ENCODE data around the gene KCNH3. TPM values are rescaled to one million over a fixed set of nuclear protein-coding genes. Genes with fewer than 3 reads are reported as not detected.

The KCNH3 gene
- total RNA-seq, 1 donor from 2014 or later: 0.16 TPM

DNA sequence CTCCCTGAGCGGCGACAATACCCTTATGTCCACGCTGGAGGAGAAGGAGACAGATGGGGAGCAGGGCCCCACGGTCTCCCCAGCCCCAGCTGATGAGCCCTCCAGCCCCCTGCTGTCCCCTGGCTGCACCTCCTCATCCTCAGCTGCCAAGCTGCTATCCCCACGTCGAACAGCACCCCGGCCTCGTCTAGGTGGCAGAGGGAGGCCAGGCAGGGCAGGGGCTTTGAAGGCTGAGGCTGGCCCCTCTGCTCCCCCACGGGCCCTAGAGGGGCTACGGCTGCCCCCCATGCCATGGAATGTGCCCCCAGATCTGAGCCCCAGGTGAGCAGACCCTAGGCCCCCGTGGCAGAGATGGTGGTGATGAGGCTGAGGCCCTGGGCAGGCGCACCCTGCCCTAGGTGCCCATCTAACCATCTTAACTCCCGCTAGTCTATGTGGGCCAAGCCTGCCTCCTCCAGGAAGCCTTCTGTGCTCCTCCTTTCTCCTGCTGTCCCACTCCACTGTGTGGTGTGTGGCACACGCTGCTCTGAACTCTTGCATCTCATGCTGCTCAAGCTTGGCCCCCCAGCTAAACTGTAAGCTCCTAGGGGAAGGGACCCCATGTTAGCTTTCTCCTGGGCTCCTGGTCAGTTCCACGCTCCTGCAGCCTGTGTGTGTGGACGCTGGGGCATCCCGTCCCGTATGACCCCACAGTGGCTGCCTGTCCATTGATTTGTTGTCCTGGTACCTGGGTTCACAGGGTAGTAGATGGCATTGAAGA lies 17.0 kb downstream of the KCNH3 start:
- ATAC-seq (ENCODE audit: poor library complexity) (no peak), DNase-seq (no peak)
- intact Hi-C loops (cut with DNase I): no loop called here

DNA sequence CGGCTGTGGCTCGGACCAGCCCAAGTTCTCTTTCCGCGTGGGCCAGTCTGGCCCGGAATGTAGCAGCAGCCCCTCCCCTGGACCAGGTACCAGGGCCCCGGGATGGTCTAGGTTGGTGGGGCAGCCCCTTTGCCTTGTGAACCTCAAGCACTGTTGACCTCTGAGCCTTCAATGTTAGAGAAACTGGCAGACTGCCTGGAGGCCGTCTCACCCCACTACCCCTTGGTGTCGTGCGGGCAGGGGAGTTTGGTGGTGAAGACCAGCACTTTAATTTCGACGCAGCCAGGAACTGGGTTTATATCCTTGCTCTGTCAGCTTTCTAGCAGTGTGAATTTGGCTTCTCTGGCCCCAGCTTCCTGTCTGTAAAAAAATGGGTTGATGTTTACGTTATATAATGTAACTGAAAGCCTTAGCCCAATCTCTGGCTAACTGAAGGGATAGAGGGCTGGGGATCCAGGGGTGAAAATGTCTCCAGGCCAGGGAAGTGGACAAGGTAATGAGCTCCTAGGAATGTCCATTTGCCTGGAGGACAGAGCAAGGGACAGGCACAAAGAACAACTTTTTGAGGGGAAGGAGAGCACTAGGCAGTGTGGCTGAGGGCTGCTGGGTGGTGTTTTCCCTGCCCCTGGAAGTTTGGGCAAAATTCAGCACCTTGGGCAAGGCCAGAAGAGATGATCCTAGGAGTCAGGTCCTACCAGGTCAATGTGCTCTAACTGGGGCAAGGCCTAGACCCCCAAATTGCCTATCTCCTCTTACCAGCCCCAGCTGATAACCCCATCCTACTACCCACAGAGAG lies 17.8 kb downstream of the KCNH3 start:
- intact Hi-C loops (cut with DNase I): no loop called here
- DNase-seq: no peak
- ATAC-seq (ENCODE audit: poor library complexity): no peak

DNA sequence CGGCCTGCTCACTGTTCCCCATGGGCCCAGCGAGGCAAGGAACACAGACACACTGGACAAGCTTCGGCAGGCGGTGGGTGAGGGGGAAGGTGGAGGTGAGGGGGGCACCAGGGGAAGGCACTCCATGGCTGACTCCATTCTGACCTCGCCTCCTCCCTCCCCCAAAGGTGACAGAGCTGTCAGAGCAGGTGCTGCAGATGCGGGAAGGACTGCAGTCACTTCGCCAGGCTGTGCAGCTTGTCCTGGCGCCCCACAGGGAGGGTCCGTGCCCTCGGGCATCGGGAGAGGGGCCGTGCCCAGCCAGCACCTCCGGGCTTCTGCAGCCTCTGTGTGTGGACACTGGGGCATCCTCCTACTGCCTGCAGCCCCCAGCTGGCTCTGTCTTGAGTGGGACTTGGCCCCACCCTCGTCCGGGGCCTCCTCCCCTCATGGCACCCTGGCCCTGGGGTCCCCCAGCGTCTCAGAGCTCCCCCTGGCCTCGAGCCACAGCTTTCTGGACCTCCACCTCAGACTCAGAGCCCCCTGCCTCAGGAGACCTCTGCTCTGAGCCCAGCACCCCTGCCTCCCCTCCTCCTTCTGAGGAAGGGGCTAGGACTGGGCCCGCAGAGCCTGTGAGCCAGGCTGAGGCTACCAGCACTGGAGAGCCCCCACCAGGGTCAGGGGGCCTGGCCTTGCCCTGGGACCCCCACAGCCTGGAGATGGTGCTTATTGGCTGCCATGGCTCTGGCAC lies 18.5 kb downstream of the KCNH3 start:
- no peak for DNase-seq
- intact Hi-C loops (cut with DNase I): no loop called here
- no peak for ATAC-seq (ENCODE audit: poor library complexity)

DNA sequence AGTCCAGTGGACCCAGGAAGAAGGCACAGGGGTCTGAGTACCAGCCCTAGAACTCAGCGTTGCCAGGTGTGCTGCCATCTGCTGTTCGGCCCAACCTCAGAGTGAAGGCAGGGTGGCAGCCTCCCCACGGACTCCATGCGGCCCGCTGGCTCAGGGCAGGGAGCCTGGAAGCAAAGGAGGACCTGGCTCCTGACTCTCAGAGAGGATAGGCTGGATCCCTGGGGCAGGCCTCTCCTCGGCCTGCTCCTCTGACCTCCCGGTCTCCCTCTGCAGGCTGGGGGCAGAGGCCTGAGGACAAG lies 19.0 kb downstream of the KCNH3 start:
- intact Hi-C loops (cut with DNase I): no loop called here
- DNase-seq (no peak), ATAC-seq (ENCODE audit: poor library complexity) (peak; percentile 29)

DNA sequence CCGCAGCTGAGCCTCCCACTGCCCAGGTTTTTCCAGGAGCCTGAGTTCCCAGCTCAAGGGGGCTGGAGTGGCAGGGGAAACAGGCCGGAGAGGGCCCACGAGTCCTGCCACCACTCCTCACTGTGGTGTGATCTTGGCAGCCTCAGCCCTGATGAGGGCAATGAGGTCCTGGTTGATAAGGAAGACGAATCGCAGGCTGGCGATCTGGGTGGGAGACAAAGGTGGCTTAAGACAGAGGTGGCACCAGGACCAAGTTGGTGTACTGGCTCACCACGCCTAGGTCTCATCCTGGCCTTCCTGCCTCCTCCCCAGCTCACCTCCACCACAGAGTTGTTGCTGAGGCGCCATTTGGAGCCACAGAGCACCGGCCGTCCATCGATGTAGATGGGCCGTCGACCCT lies 19.7 kb downstream of the KCNH3 start:
- intact Hi-C loops (cut with DNase I): no loop called here
- no peak for DNase-seq

DNA sequence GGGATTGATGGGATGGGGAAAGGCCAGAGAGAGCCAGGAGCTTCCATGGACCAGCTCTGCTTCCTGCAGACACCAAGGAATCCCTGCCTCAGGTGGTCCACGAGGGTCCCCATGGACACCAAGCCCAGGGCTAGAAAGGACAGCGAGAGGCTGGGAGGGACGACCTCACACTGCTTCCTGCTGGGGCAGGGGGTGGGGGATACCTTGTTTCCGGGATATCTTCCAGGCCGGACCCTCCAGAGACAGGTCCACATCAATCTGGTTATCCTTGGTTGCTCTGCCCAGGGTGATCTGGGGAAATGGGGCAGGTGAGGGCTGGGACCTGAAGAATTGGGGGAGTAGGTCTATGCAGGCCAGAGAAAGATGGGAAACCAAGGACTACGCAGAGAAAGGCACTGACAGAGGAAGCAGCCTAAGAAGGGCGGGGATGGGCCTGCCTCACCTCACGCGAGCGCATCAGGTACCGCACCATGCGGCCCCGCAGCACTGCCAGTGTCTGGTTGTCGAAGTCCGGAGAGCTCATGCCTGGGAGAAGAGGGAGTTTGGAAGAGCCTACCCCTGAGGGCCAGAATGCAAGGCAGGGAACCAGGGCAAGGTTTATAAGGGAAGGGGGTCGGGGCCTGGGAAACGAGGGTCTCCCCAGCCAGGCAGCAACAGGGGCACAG lies 20.3 kb downstream of the KCNH3 start:
- DNase-seq: no peak
- no peak for ATAC-seq (ENCODE audit: poor library complexity)
- intact Hi-C loops (cut with DNase I): no loop called here

More for the DNA sequence above, 19.7 kb downstream of the KCNH3 start:
- no peak for ATAC-seq (ENCODE audit: poor library complexity)

DNA sequence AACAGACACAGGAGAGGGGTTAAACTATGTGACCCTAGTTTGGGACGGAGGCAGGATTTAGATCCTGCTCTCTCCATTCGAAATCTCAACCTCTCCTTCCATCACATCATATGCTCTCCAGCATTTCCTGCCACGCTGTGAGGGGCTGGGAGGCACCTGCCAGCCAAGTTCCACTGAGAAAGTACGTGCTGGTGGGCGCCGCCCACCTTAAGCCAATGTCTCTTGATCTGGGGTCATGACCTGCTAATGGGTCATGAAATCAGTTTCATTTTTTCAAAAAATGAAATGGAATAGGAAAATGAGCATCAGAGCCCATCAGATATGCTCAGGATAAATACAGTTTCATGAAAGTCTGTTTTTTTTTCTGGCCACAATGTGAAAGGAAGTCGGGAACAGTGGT lies 21.9 kb downstream of the KCNH3 start:
- ATAC-seq (ENCODE audit: poor library complexity) (no peak), DNase-seq (no peak)
- intact Hi-C loops (cut with DNase I): no loop called here

DNA sequence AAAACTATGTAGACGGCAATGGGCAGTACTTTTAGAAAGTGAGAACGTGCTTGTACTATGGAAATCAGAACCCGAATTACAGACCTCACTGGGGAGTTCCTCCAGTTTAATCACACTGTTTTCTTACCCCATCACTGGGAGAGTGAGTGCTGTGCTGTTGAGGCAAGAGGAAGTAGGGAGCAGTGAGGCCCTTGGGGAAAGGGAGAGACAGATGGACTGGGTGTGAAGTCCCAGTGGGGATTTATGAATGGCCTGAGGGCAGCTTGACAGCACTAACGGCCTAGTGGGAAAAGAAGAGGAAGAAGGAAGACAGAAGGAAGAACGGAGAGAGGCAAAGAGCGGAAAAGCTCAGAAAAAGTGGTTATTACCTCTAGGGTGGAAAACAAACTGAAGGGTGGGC lies 23.4 kb downstream of the KCNH3 start:
- no peak for ATAC-seq (ENCODE audit: poor library complexity)
- no peak for DNase-seq
- intact Hi-C loops (cut with DNase I): no loop called here

DNA sequence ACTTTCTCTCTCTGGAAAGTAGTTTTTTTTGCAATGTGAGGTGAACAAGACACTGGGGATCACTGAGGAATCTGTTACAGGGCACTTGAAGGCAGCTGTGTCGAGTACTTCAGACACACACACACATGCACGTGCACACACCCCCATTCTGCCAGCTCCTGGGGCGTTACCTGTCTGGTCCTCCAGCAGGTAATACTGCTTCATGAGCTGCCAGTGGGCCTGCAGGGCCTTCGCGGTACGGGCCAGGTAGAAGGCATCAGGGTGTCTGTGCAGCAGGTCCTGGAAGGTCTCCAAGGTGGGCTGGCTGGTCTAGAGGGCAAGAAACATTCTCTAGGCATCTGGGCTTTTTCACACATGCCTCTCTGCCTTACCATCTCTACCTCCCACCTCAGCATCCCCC lies 24.0 kb downstream of the KCNH3 start:
- no peak for ATAC-seq (ENCODE audit: poor library complexity)
- intact Hi-C loops (cut with DNase I): no loop called here
- DNase-seq: no peak

DNA sequence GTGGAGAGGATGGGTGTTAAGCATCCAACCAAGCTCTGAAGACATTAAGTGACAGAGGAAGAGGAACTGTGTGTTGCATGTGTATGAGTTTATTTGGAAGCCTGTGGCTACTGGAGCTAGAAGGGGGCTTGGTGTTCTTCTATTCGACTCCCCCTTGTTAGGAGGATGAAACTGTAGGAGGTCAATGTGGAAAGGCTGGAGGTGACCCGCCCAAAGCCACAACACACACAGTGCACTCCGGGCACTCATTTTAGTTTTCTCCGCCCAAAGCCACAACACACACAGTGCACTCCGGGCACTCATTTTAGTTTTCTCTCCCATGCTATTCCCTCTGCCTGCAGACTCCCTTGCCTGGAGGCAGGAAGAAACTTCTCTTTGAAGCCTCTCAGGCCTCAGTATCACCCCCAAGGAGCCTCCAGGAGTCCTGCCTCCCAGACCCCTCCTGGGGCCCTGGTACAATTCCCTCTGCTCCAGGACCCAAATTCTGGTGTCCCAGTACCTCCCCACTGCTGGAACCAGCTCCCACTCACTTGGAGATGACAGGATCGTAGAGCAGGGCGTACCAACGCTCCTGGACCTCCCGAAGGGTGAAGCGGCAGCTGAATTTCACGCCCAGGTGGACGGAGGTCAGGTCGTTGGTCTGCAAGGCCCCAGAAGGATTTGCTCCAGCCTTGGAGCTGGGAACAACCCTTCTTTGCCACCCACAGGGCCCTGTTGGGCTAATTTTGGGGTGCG lies 25.3 kb downstream of the KCNH3 start:
- ATAC-seq (ENCODE audit: poor library complexity) (no peak), DNase-seq (no peak)
- intact Hi-C loops (cut with DNase I): no loop called here

DNA sequence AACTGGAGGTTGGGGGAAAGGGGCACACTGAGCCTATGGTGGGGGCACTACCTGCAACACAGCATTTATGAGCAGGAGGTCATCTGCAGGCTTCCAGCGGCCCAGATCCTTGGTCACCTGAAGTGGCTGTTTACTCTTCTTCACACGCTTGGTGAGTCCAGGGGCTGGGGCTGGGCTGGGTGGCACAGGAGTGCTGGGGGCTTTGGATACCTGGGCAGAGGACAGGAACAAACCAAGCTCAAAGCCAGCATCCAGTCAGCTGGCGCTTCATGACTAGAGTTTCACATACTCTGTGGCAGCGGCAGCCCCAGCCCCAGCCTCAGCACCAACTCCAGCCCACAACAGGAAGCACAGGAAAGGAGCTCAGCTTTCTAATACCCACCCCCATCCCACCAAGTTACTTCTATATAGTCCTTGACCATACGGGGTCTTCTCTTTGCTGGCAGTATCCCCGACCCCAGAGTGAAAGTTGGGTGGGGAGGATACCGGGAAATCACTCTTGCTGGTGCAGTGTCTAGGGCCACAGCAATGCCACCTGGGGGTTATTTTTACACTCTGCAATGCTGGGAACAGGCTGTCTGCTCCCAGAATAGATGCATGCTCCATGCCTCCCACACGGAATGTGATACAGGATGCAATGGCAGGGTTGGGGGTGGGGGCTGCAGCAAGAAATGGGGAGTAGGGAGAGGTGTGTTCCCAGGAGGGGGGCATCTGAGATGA lies 26.0 kb downstream of the KCNH3 start:
- DNase-seq (no peak), ATAC-seq (ENCODE audit: poor library complexity) (peak; percentile 74)
- intact Hi-C loops (cut with DNase I): no loop called here

DNA sequence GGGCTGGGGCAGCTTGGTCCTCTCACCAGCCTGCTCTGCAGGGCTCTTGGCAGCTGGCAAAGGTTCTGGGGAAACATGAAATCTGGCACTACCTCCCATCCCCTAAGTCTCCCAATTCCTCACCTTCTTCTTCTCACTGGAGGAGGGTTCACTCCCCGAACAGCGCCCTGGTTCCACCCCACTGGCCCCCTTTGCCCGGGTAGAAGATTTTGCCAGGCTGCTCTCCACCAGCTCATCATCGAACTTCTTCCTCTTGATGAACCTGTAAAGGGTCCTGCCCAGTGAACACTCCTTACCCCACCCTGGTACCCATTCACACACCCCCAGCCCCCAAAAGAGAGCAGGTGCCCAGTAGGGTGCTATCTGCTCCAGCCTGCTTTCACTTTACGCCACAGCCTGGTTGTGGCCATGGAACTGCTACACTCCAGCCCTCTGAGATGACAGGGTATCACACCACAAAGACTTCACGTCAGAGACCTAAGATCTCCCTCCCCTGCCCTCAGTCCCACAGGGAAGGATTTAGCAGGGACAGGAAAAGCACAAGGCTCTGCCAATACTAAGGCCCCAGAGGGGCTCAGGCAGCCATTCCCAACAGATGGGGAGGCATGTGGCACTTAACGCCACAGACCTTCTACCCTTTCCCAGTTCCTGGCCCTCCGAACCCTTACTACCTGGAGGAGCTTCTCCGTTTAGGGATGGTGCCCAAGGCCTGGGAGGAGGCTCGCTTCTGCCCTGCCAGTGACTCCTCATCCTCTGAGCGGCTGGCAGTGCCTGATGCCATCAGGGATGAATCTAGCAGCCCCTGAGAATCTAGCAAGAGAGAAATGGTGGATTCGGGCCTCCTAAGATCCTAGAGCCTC lies 26.8 kb downstream of the KCNH3 start:
- ATAC-seq (ENCODE audit: poor library complexity): no peak
- intact Hi-C loops (cut with DNase I): no loop called here
- no peak for DNase-seq

DNA sequence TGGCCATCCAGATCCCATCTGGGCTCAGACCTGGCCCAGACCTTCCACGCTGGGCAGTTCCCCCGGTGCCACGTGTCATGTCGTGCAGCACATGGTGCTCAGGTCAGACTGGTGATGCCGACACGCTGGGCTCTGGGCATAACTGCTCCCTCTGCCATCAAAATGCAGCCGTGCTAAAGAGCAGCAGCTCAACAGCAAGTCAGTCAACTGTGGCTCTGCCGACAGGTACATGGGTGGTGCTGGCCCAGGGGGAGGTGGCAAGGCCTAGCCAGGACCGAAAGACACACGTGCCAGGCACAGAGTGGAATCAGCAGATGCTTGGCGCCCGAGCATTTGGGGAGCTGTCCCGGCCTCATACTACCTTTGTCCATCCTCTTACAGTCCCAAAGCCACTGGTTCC lies 27.5 kb downstream of the KCNH3 start:
- no peak for DNase-seq
- intact Hi-C loops (cut with DNase I): no loop called here
- no peak for ATAC-seq (ENCODE audit: poor library complexity)

DNA sequence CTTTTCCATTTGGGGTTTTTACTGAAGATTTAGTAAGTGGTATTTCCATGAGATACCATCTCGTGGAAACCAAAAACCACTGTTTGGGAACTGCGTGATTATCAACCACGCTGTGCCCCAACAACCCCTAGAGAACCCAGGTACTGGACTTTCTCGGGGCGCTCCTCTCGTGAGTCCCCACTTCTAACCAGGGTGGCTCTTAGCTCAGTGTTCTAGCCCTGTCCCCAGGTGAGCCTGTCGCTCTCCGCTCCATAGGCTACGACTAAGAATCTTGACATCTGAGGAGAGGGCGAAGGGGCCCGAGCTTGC lies 28.4 kb downstream of the KCNH3 start:
- peak; percentile 0 for ATAC-seq (ENCODE audit: poor library complexity)
- intact Hi-C loops (cut with DNase I): no loop called here

DNA sequence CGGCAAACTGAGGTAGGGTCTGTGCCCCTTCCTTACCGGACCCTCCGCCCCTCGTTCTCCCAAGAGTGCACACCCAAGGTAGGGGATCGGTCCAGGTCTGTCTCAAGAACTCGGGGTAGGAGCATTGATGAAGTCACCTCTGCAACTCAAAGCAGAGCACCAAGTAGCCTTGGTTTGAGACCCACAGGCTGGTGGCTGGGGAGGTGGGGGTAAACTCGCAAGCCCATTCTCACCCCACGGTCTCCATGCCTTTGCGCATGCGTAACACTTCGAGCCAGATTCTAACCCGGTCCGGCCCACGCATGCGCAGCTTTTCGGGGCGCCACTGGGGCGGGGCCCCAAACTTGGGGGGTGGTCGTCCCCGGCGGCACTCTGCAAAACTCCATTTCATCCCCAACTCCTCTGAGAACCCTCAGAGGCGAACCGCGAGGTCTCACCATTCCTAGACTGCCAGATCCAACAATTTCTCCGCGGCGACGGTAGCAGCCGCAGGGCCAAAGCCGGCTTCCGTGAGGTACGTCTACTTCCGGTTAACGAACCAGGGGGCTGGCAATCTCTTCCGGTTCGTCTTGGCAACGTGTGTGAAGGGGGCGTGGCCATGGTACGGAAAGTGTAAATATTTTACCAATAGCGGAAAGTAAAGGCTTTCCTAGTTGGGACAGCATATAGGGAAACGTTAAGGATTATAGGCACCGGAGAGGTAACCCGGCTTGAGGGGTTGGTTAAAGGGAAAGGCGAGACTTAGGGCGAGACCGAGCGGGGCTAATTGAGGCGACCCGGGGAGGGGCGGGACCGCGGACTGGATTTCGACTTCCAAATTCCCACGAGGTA lies 29.0 kb downstream of the KCNH3 start, which contains the start of gene MCRS1:
TSS of gene MCRS1 (minus strand) at position 532 of the 831 bp plus-strand sequence. CDS start 1,411 bp downstream, outside the sequence.
- ATAC-seq (ENCODE audit: poor library complexity) (peak; percentile 87), DNase-seq (peak; percentile 92)
- intact Hi-C loops (cut with DNase I): no loop called here

More for the DNA sequence above, 28.4 kb downstream of the KCNH3 start:
- no peak for DNase-seq

DNA sequence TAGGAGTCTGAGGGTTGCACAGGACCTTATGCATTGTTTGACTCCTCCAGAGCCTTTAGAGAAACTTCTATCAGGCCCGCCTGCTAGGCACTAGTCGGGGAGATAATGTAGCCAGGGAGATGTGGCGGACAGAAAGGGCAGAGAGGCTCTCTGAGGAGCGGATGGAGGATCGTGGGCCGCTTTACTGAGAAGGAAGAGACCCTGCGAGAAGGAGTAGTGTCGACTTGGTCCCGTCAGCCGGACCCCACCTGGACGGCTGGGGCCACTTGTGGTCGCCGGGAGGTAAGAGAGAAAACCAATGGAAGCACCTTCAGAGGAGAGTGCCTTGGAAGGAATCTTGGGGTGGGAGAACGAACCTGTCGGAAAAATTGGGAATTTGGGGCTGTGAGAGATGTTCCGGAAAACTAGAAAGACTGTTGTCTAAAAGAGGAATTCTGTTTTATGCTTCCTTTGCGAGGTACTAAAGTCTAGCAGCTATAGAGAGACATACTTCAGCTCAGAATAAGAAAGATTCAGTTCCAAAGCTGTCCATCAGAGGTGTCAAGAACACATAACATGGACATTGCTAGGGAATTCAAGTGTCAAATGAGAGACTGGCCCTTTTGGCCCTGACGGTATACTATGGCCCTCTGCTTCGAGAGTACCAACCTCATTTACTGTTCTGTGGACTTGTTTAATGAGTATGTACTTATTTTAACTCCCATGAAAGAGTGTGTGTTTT lies 29.8 kb downstream of the KCNH3 start:
- intact Hi-C loops (cut with DNase I): no loop called here
- DNase-seq (no peak), ATAC-seq (ENCODE audit: poor library complexity) (peak; percentile 6)

All from Right ventricle myocardium superior (tissue), 1 donor.